ENCODE data around the gene NUP205.

DNA sequence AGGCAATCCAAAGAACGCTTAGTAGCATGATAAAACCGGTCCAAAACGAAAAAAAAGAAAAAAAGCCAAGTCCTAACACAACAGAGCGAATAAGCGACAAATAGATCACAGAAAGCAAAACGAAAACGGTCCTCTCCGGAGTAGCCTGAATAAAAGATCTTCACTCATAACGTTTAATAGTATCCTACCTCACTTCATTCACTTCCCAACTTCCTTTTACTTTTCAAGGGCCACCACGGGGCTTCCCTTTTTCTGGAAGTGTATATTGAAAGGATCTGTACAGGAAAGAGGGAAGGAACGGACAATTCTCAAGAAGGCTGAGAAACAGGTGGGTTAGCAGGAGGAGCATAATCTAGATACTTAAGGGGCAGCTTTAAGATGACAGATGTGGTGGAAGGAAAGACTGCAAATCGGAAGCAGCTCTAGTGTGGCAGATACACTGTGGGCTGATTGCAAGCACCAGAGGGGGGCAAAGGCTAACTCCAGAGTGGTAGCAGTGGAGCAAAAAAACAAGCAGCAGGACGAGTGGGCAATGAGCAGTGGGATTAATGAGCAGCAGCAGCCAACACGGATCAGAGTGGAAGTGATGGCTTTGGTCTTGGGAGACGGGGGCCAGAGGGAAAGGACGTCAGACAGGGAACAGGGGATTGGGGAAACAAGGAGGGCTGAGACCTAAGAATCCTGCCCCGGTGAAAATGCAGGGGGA is 48.7 kb upstream of the NUP205 start:
- TF ChIP-seq CTCF (IDR thresholded peaks at IDR 0.05) (no peak), POLR2A (IDR thresholded peaks at IDR 0.05) (no peak), EP300 (IDR thresholded peaks at IDR 0.05) (no peak)
